Activated CD8-positive, alpha-beta memory T cell treated with anti-CD3 and anti-CD28 coated beads for 24 hours (primary cell): ENCODE results near the gene ARSD.
"Not testable (repeated sequence)": the region's sequence is repeated elsewhere in the genome, so short reads cannot be mapped to it uniquely, and the experiment has no call there.

ENCODE experiments used
- DNase-seq: peaks from one replicate; pipeline ENCODE4 v3.0.0-alpha.2; 2020

Gene ARSD

GRCh38 chrX:2889706-2890490 is 39.2 kb downstream of the ARSD start:
- DNase-seq, result not testable (repeated sequence)

DNA sequence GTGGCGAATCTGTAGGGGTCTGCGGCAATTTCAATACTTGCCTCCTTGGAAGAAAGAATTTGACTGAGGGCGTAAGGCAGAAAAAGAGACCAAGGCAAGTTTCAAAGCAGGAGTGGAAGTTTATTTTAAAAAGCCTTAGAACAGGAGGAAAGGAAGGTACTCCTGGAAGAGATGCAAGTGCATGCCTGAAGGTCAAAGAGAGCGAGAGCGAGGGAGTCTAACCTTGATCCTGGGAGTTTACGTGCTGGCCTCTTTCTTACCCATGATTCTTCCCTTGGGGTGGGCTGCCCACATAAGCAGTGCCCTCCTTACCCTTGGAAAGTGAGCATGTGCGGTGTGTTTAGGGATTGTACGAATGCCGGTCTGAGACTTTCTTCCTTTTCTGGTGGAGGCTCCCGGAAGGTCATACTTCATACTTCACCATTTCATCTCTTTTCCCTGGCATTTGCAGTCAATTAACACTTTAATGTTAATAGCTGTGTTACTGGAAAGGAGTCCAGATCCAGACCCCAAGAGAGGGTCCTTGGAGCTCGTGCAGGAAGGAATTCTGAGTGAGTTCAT is 40.0 kb downstream of the ARSD start:
- DNase-seq, result no peak

GRCh38 chrX:2888309-2888708 is 40.8 kb downstream of the ARSD start:
- DNase-seq, result no peak

GRCh38 chrX:2883770-2884169 is 45.4 kb downstream of the ARSD start:
- DNase-seq, result no peak

DNA sequence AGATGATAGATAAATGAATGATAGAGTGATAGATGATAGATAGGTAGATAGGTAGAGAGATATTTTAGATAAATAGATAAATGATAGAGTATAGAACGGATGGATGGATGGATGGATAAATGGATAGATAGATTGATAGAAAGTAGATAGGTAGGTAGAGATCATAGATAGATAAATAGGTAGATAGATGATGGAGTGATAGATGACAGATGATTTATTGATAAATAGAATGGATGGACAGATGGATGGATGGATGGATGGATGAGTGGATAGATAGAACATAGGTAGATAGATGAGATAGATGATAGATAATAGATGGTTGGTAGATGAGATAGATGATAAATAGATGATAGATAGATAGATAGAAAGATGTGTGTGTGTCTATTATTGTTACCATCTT is 49.5 kb downstream of the ARSD start:
- no peak for DNase-seq

- no peak for DNase-seq
Observed at GRCh38 chrX:2878563-2878962, 50.6 kb downstream of the ARSD start.

GRCh38 chrX:2875798-2876399 is 53.2 kb downstream of the ARSD start:
- DNase-seq, result no peak

DNA sequence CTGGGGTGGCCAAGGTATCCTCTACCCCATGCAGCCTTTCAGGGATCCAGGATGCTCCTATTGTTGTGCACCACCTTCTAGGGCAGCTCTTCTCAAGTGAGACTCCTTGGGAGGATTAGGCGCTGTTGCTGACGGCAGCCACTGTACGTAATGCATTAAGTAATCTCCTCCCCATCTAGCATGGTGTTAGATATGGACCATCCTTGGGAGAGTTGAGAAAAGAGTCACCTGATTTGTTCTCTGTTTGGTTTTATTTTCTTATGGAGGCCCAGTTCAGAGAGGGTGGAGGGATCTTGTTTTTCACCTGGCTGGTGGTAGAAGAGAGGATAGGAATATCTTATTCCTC is 54.0 kb downstream of the ARSD start:
- DNase-seq, result no peak

- DNase-seq, result no peak
Observed at GRCh38 chrX:2874222-2875135, 54.7 kb downstream of the ARSD start.

- no peak for DNase-seq
Observed at GRCh38 chrX:2872671-2873277, 56.4 kb downstream of the ARSD start.

DNA sequence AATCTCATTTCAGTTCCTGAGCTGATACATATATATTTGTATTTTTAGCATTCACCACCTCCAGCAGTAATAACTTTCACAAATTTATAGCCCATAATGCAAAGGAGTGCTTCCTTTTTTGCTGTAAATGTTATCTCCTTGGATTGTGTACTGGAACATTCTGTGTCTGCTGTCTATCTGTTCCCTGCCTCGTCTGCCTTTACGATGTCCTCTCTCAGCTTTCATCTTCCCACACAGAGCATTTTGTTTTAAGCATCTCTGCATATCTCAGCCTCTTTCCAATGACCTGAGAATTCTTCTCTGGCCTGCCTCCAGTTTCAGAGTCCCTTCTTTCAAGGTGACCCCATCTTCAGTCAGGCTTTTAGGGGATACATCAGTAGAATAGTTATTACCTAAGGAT is 57.3 kb downstream of the ARSD start:
- DNase-seq, result no peak

DNA sequence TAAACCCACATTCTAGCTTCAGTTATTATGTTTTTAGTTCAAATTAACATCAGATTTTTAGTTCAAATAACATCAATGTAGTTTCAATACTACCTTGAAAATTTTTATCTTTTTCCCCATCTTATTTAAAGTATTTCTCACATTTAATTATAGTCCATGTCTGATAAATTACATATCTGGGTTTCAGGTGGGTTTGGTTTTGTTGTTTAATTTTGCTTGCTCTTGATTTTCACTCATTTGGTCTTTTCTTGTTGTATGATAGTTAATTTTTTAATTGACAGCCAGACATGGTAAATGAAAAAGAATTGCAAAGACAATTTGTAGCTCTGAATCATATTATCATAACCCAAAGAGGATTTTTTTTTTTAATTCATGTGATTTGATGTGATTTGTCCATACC is 58.5 kb downstream of the ARSD start:
- DNase-seq, result no peak

DNA sequence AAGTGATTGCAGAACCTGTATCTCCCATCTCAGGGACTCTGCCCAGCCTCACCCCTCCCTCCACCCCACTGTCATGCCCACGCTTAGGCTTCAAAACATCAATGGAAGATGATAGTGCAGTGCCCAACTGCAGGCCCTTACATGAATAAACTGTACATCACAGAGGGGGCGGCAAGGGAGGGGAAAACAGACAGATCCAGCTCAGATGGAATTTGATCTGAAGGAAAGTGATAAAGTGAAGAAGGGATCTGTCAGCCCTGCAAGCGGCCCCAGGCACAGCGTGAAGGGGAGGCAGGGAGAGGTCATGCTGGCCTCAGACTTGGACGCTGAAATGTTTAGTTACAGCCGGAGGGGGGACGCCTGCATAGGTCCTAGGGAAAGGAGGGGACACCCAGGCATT is 61.9 kb downstream of the ARSD start:
- no peak for DNase-seq

GRCh38 chrX:2863646-2864045 is 65.5 kb downstream of the ARSD start:
- no peak for DNase-seq

DNA sequence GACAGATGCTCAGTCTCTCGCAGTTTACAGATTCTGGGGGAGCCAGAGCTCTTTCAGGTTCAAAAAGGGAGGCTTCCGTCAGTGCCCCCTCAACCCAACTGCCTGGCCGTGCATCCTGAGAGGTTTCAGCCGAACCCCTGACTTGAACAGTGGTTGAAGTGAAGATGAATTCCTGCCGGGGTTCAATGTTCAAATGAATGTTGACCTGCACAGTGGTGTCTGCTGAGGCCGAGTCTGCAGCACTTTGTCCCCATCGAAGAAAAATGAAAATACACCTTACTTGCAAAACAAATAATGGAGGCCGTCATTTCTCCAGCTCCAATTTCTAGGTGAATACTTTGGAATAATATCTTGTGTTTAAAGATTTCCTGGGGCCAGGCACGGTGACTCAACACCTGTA is 66.7 kb downstream of the ARSD start:
- DNase-seq, result no peak

DNA sequence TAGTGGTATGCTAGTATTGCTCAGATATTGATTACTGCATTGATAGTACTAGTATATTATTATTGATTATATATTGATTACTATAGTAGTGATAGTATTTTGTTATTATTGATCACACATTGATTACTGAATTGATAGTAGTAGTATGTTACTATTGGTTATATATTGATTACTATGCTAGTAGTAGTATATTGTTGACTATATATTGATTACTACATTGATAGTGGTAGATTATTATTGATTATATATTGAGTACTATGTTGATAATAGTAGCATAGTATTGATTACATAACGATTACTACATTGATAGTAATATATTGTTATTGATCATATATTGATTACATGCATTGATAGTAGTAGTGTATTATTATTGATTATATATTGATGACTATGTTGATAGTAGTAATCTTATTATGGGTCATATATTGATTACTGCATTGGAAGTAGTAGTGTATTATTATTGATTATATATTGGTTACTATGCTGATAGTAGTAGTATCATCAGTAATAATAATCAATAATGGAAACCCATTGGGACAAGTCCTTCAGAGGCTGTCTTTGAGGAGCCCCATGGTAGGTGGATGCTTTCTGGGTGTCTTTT is 69.8 kb downstream of the ARSD start:
- no peak for DNase-seq

DNA sequence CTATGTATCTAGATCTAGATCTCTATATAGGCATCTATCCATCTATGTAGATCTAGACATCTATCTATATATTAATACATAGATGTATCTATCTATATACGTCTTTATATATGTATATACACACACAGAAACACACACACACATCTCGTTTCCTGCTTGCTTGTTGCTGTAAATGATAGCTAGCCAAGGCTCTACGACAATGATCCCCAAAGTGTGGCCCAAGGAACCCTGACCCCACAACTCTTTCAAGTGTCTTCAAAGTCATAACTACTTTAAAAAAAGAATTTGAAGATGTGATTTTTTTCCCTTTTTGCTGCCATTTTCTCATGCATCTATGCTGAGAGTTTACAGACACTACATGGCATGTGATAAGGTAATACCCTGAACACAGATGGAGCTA is 71.6 kb downstream of the ARSD start:
- no peak for DNase-seq

- no peak for DNase-seq
Observed at GRCh38 chrX:2855761-2856160, 73.4 kb downstream of the ARSD start.

DNA sequence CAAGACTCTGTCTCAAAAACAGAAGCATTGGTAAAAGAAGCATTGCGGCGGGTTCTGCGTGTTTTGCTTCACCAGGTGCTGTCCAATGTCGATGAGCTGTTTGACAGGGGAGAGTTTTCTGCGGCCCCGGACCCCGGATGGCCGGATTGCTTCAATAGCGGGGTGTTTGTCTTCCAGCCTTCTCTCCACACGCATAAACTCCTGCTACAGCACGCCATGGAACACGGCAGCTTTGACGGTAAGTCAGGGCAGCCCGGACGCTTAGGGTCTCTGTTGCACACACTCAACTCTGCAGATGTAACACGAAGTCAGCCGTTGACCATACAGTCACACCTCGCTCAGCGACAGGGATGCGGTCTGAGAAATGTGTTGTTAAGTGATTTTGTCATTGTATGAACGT is 74.2 kb downstream of the ARSD start:
- no peak for DNase-seq
